A673 (cell line): ENCODE measurements around the gene NPRL2. TPM values are rescaled to one million over a fixed set of nuclear protein-coding genes. Genes with fewer than 3 reads are reported as not detected.
A peak's percentile ranks its signal among the peaks of the same experiment; 100 is the strongest.

ENCODE experiments used
- BruUV-seq: library from RNA; stranded (reverse); fragments of 400-500 nt; replicated peaks from 2 replicates; lab custom pipeline; 2021; lab: Mats Ljungman, UMichigan
- CTCF ChIA-PET: fragments of 300-600 bp; sonication (Branson Sonifier 250); formaldehyde crosslinking; loops from one replicate; lab custom pipeline; 2022; ENCODE audit warnings: antibody characterized with exemption; lab: Charles Lee
- POLR2A ChIA-PET: fragments of 300-600 bp; sonication (Branson Sonifier 250); formaldehyde crosslinking; loops from one replicate; lab custom pipeline; 2022; ENCODE audit warnings: antibody characterized with exemption; ENCODE audit not compliant: low non-redundant PET; lab: Charles Lee
- DNase-seq: peaks from one replicate; pipeline ENCODE4 v3.0.0-alpha.2; 2015; ENCODE audit warnings: low spot score
- H3K27ac ChIP-seq: fragments of 200-600 bp; sonication (generic); 2 replicates; pipeline ENCODE4 v1.5.1; 2016; ENCODE audit warnings: mixed run types, low read depth, mild to moderate bottlenecking, mixed read lengths, antibody characterized with exemption, low read length; ENCODE audit not compliant: poor library complexity, severe bottlenecking
- H3K27me3 ChIP-seq: fragments of 200-600 bp; sonication (generic); replicated peaks from 2 replicates; pipeline ENCODE4 v1.6.1; 2017; ENCODE audit warnings: mixed run types, low read depth, mild to moderate bottlenecking, mixed read lengths, antibody characterized with exemption, low read length; ENCODE audit not compliant: insufficient read depth, poor library complexity
- H3K36me3 ChIP-seq: fragments of 200-600 bp; sonication (generic); 2 replicates; pipeline ENCODE4 v1.6.1; 2016; ENCODE audit warnings: mixed run types, mild to moderate bottlenecking, mixed read lengths, antibody characterized with exemption, low read length; ENCODE audit not compliant: insufficient read depth, poor library complexity, severe bottlenecking
- H3K4me1 ChIP-seq: fragments of 200-600 bp; sonication (generic); 2 replicates; pipeline ENCODE4 v1.6.1; 2017; ENCODE audit warnings: mixed run types, mild to moderate bottlenecking, mixed read lengths, antibody characterized with exemption, low read length; ENCODE audit not compliant: insufficient read depth, poor library complexity, severe bottlenecking
- H3K4me3 ChIP-seq: fragments of 200-600 bp; sonication (generic); 2 replicates; pipeline ENCODE4 v1.5.1; 2016; ENCODE audit warnings: low read depth, mixed run types, mild to moderate bottlenecking, mixed read lengths, low read length; ENCODE audit not compliant: poor library complexity, severe bottlenecking
- H3K9me3 ChIP-seq: fragments of 200-600 bp; sonication (generic); 2 replicates; pipeline ENCODE4 v1.6.1; 2016; ENCODE audit warnings: mixed run types, low read depth, mild to moderate bottlenecking, mixed read lengths, antibody characterized with exemption, low read length; ENCODE audit not compliant: poor library complexity, severe bottlenecking
- EZH2 ChIP-seq: fragments of 200-600 bp; sonication (generic); IDR thresholded peaks from 2 replicates; pipeline ENCODE4 v1.6.1; 2017; ENCODE audit warnings: borderline replicate concordance, low read depth, mild to moderate bottlenecking, mixed read lengths, antibody characterized with exemption, low read length; ENCODE audit not compliant: poor library complexity, severe bottlenecking
- intact Hi-C: fragments of 100-400 bp; cut with micrococcal nuclease; formaldehyde crosslinking; loops from one replicate; pipeline ENCODE4 v1.10.0; 2022; ENCODE audit not compliant: unreplicated experiment
- total RNA-seq: library from RNA; stranded (reverse); gene quantifications from 2 replicates; pipeline ENCODE4 v1.2.3, GENCODE V29; 2021
- TF ChIP-seq, protein P1 (sequence below): fragments of 300-800, 200-600 bp; sonication (generic); conservative IDR thresholded peaks from 2 replicates; pipeline ENCODE4 v1.5.1; 2017; ENCODE audit warnings: low read depth, mild to moderate bottlenecking, antibody characterized with exemption, low read length, moderate library complexity, mixed read lengths

The NPRL2 gene
- total RNA-seq, 1 experiment from 2014 or later: 16.0 TPM

- DNase-seq: peak; percentile 62
- no peaks in the 10 kb centered on the region for H3K9me3 ChIP-seq
- no TSS peak for BruUV-seq
- TF ChIP-seq, protein P1, sequence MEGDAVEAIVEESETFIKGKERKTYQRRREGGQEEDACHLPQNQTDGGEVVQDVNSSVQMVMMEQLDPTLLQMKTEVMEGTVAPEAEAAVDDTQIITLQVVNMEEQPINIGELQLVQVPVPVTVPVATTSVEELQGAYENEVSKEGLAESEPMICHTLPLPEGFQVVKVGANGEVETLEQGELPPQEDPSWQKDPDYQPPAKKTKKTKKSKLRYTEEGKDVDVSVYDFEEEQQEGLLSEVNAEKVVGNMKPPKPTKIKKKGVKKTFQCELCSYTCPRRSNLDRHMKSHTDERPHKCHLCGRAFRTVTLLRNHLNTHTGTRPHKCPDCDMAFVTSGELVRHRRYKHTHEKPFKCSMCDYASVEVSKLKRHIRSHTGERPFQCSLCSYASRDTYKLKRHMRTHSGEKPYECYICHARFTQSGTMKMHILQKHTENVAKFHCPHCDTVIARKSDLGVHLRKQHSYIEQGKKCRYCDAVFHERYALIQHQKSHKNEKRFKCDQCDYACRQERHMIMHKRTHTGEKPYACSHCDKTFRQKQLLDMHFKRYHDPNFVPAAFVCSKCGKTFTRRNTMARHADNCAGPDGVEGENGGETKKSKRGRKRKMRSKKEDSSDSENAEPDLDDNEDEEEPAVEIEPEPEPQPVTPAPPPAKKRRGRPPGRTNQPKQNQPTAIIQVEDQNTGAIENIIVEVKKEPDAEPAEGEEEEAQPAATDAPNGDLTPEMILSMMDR: peak; percentile 50
- TF ChIP-seq EZH2: no peak
- no peaks in the 10 kb centered on the region for H3K36me3 ChIP-seq
- no peaks in the 10 kb centered on the region for H3K4me1 ChIP-seq
- H3K27ac ChIP-seq: no peak overlapping the region
- intact Hi-C loops: loop anchor here (5.0 kb wide), 1 partner anchor 172 kb away; no protein-coding TSS in a partner anchor
- no peak overlapping the region for H3K4me3 ChIP-seq
- no peaks in the 10 kb centered on the region for H3K27me3 ChIP-seq
- CTCF ChIA-PET: interaction anchor here (1.4 kb wide), 1 partner anchor 172 kb away, joined by 11 read pairs; no protein-coding TSS in a partner anchor
- POLR2A ChIA-PET: no interaction called here
Observed at GRCh38 chr3:50370594-50370993, 20.0 kb upstream of the NPRL2 start.

DNA sequence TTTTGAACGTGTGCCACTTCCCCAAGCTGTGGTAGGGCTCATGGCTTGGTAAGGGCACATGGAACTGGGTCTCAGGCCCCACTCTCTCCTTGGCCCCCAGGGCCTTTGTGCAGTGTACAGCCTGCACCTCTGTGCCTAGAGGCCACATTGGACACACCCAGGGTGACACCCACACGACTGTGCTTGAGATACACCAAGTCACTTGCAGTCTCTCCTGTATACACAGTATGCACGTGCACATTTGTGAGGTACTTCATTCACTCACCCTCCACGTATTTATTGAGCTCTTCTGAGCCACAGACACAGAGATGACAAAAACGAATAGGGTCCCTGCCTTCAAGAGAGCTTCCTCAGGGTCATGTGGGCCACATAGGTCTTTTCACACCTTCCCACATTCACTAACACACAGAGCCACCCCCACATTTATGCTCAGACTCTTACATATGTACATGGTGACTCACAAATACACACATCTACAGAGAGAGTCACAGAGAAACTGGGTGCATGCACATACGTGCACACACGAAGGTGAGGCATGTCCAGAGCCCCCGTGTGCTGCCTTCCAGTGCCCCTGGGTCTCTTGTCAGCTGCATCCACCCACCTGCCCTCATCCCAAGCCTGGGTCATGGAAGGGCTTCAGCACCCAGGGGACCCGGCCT lies 18.6 kb upstream of the NPRL2 start:
- no peak overlapping the region for H3K27ac ChIP-seq
- intact Hi-C loops: loop anchor here (5.0 kb wide), 1 partner anchor 243 kb away; the partner anchor contains the start of gene CISH
- TF ChIP-seq, protein P1: no peak
- TF ChIP-seq EZH2: no peak
- H3K9me3 ChIP-seq: no peaks in the 10 kb centered on the region
- H3K4me1 ChIP-seq: no peaks in the 10 kb centered on the region
- H3K27me3 ChIP-seq: no peaks in the 10 kb centered on the region
- ChIA-PET CTCF (no interaction called here), POLR2A (no interaction called here)
- BruUV-seq: no TSS peak
- no peak overlapping the region for H3K4me3 ChIP-seq
- DNase-seq: no peak
- H3K36me3 ChIP-seq: no peaks in the 10 kb centered on the region

DNA sequence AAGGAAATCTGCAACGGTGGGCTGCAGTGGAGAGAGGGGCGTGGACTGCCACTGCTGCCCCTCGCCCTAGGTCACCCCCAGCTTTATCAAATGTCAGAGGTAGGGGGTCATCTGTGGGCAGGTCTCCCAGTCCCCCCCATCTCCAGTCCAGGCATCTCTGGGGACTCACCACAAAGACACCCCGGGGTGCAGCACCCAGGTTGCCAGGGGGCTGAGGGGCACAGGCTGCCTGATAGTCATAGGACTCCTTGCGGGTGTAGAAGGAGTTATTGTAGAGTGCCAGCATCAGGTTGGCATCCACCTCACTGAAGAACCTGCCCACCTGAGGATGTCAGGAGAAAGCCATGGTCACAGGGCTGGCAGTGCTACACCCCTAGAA lies 15.3 kb upstream of the NPRL2 start:
- TF ChIP-seq EZH2: no peak
- TF ChIP-seq, protein P1: no peak
- Histone ChIP-seq H3K27ac (no peak overlapping the region), H3K27me3 (no peaks in the 10 kb centered on the region), H3K36me3 (no peaks in the 10 kb centered on the region), H3K4me3 (no peak overlapping the region), H3K9me3 (no peaks in the 10 kb centered on the region), H3K4me1 (no peaks in the 10 kb centered on the region)
- BruUV-seq: no TSS peak
- CTCF ChIA-PET: no interaction called here
- POLR2A ChIA-PET: no interaction called here
- intact Hi-C loops: loop anchor here (5.0 kb wide), 1 partner anchor 246 kb away; the partner anchor contains the start of gene CISH
- DNase-seq: no peak
